NT2/D1 (cell line): Measurements from ENCODE around the gene HK1.

Experiments used
- SUZ12 ChIP-seq: IDR thresholded peaks from 2 replicates; pipeline ENCODE4 v1.6.1; 2011; ENCODE audit not compliant: insufficient read length, insufficient read depth; ENCODE audit errors: extremely low read depth
- YY1 ChIP-seq: IDR thresholded peaks from 2 replicates; pipeline ENCODE4 v1.6.1; 2011; ENCODE audit not compliant: insufficient read length, insufficient read depth
- ZNF274 ChIP-seq: IDR thresholded peaks from 2 replicates; pipeline ENCODE4 v1.6.1; 2011; ENCODE audit warnings: mild to moderate bottlenecking, low read depth, low read length

DNA sequence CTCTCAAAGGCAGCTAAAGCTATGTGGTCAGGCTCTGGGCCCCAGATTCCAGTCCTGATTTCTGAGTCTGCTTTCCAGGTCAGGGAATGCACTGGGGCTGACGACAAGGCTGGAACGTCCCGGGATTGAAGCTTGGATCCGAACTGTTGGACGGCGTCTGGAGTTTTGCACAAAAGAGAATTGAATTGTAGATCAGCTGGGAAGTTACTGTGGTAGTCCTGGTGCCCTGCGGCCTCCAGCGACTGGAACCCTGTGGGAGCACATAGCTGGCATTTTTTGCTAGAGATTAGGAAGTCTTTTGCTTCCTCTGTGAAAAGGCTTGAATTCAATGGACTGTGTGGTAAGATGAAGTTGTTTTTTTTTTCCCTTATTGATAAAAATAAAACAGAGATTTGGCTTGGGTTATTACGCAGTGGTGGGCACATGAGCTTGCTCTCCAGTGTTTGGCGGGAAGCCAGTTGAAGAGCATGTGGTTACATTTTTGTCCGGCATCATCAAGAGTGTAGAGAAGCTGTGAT lies at the start of gene HK1:
- TF ChIP-seq SUZ12 = no peak
- TF ChIP-seq YY1 = no peak
- TF ChIP-seq ZNF274 = no peak
